Stimulated activated CD4-positive, alpha-beta T cell treated with anti-CD3 and anti-CD28 coated beads, Interleukin-15, amount 100 ng/mL, for 48 hours (primary cell): ENCODE results near the gene RAB17.
"Not testable (repeated sequence)": the region's sequence is repeated elsewhere in the genome, so short reads cannot be mapped to it uniquely, and the experiment has no call there.

ENCODE experiments used
- DNase-seq, 2 donors: peaks; one replicate each; pipeline ENCODE4 v3.0.0-alpha.2; 2020; ENCODE audit warnings: low read depth in 2 of 2

The RAB17 gene

GRCh38 chr2:237599465-237600110 lies 9.1 kb upstream of the RAB17 start:
- no peak for DNase-seq

- DNase-seq, result no peak
Measured at GRCh38 chr2:237598468-237599208, 8.1 kb upstream of the RAB17 start.

GRCh38 chr2:237597196-237598145 lies 6.9 kb upstream of the RAB17 start:
- DNase-seq, result no peak

- DNase-seq, result no peak
Measured at GRCh38 chr2:237596520-237597195, 6.1 kb upstream of the RAB17 start.

GRCh38 chr2:237595829-237596519 lies 5.4 kb upstream of the RAB17 start:
- not testable (repeated sequence) for DNase-seq

GRCh38 chr2:237594514-237594871 lies 4.0 kb upstream of the RAB17 start:
- DNase-seq, result no peak

GRCh38 chr2:237593596-237594320 lies 3.2 kb upstream of the RAB17 start:
- no peak for DNase-seq

GRCh38 chr2:237593036-237593435 lies 2.5 kb upstream of the RAB17 start:
- no peak for DNase-seq

- no peak for DNase-seq
Measured at GRCh38 chr2:237592425-237592980, 2.0 kb upstream of the RAB17 start.

GRCh38 chr2:237591141-237591881 lies 777 bp upstream of the RAB17 start:
- no peak for DNase-seq

- DNase-seq, result no peak
Measured at GRCh38 chr2:237588044-237588696, 2.4 kb downstream of the RAB17 start.

GRCh38 chr2:237585590-237586221 lies 4.8 kb downstream of the RAB17 start:
- no peak for DNase-seq

GRCh38 chr2:237583385-237584295 lies 6.9 kb downstream of the RAB17 start:
- DNase-seq, result no peak

GRCh38 chr2:237581751-237582746 lies 8.5 kb downstream of the RAB17 start:
- peak; percentile 53 to 56 for DNase-seq

- DNase-seq, result no peak
Measured at GRCh38 chr2:237581326-237581725, 9.2 kb downstream of the RAB17 start.
